Fibroblast of villous mesenchyme (primary cell): Measurements from ENCODE around the gene GUCA2B. TPM values are rescaled to one million over a fixed set of nuclear protein-coding genes. Genes with fewer than 3 reads are reported as not detected.

Experiments
- DNase-seq: peaks from one replicate; pipeline ENCODE4 v3.0.0-alpha.2; 2010; ENCODE audit warnings: low read depth
- H3K4me3 ChIP-seq: 2 replicates; pipeline ENCODE4 v1.5.1; 2011; ENCODE audit warnings: low read depth, mild to moderate bottlenecking, low read length
- total RNA-seq: library from RNA; depleted of rRNA; stranded (reverse); fragments of >200 nt; gene quantifications from 2 replicates; pipeline ENCODE4 v1.2.3, GENCODE V29; 2012
- TF ChIP-seq, protein P1 (sequence below): IDR thresholded peaks from 2 replicates; pipeline ENCODE4 v1.5.1; 2012; ENCODE audit warnings: low read depth, mild to moderate bottlenecking, low read length; ENCODE audit not compliant: insufficient read depth

The GUCA2B gene
- total RNA-seq, 1 donor, result not detected

DNA sequence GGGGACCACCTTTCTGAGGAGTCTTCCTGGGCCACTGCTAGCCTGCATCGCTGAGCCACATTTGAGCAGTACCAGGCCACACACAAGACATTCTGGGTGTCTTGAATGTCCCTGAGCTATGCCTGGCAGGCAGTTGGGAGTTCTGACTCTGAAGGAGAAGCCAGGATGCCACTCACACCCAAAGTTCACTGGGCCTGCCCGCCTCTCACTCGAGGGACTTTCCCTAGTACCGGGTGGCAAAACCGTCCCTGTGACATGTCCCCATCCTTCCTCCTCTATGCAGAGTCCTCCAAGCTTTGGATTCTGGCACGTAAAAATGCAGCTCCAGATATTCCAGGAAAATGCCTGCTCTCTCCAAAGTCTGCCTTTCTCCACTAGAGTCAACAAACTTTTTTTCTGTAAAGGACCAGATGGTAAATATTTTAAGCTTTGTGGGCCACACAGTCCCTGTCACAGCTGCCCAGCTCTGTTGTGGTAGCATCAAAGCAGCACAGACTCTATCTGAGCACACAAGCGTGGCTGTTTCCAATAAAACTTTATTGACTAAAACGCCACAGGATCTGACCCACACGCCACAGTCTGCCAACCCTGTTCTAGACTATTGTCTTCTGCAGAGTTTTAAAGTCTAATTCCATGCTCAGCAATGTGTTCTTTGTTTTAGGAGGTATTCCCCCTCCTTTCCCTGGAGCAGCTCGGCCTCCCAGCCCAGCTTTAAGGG is 19.2 kb upstream of the GUCA2B start:
- H3K4me3 ChIP-seq, result no peak overlapping the region
- TF ChIP-seq, protein P1, sequence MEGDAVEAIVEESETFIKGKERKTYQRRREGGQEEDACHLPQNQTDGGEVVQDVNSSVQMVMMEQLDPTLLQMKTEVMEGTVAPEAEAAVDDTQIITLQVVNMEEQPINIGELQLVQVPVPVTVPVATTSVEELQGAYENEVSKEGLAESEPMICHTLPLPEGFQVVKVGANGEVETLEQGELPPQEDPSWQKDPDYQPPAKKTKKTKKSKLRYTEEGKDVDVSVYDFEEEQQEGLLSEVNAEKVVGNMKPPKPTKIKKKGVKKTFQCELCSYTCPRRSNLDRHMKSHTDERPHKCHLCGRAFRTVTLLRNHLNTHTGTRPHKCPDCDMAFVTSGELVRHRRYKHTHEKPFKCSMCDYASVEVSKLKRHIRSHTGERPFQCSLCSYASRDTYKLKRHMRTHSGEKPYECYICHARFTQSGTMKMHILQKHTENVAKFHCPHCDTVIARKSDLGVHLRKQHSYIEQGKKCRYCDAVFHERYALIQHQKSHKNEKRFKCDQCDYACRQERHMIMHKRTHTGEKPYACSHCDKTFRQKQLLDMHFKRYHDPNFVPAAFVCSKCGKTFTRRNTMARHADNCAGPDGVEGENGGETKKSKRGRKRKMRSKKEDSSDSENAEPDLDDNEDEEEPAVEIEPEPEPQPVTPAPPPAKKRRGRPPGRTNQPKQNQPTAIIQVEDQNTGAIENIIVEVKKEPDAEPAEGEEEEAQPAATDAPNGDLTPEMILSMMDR, result no peak
- DNase-seq, result no peak

DNA sequence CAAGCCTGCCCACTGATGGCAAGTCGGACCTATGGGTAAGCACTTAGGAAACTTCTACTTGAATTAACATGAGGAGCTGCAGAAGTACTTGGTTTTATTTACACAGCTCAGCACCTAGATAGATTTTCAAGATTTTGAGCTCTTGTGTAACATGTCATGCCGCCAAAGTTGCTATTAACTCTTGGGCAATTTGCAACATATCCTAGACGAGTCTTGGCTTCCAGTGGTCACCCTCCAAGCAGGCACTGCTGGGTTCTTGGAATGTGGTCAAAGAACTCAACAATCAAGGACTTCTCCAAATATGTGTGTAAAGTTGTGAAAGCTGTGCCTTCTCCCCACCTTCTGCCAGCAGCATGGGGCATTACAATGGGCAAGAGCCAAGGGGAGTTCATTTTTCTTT is 17.8 kb upstream of the GUCA2B start:
- TF ChIP-seq, protein P1, result no peak
- no peak overlapping the region for H3K4me3 ChIP-seq
- DNase-seq, result no peak

DNA sequence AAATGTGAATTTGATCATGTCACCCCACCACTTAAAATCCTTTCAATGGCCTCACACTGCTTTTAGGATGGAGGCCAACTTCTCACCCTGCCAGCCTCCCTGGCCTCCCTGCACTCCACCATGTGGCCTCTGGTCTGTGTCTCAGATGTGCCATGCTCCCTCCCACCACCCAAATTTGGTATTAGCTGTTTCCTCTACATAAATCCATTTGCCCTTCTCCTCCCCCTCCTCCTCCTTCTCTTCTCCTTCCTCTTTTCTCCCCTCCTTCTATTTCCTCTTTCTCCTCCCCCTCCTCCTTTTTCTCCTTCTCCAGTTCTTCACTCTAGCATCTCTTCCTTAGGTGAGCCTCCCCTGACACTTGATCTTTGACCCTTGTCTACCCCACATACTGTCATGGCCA is 16.7 kb upstream of the GUCA2B start:
- TF ChIP-seq, protein P1, result no peak
- no peak for DNase-seq
- no peak overlapping the region for H3K4me3 ChIP-seq

DNA sequence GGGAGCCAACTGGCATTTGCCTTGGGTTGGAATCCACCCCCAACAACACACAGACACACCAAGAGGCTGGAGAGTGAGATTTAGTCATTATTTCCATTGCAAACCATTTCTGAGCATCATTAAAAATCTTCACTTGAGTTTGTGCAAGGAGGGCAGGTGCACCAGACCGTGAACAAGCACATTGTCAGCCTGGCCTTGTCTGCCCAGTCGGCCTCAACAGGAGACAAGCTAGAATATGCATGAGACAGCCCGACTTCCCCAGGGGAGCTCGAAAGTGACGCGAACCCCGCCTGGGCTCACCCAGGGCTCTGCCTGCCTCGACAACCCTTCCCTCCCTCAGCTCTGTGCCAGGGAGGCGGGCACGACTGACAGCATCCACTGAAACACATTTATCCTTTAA is 15.4 kb upstream of the GUCA2B start:
- no peak for DNase-seq
- TF ChIP-seq, protein P1, result no peak
- no peak overlapping the region for H3K4me3 ChIP-seq

- TF ChIP-seq, protein P1, result no peak
- H3K4me3 ChIP-seq, result no peak overlapping the region
- no peak for DNase-seq
Observed at GRCh38 chr1:42138586-42138985, 14.6 kb upstream of the GUCA2B start.

DNA sequence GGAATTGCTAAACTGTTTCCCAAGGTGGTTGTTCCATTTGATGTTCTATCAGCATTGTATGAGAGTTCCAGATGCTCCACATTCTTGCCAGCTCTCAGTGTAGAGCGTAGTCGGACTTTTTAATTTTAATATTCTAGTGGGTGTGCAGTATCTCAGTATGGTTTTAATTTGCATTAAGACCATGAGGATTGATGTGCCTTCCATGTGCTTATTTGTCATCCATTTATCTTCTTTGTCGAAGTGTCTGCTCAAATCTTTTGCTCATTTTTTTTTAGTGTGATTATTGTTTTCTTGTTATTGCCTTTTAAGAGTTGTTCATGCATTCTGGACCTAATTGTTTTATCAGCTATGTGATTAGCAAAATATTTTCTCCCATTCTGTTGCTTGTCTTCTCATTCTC is 13.8 kb upstream of the GUCA2B start:
- H3K4me3 ChIP-seq, result no peak overlapping the region
- TF ChIP-seq, protein P1, result no peak
- no peak for DNase-seq

- no peak overlapping the region for H3K4me3 ChIP-seq
- DNase-seq, result no peak
- TF ChIP-seq, protein P1, result no peak
Observed at GRCh38 chr1:42140191-42140590, 13.0 kb upstream of the GUCA2B start.
